ENCODE measurements around the gene MYO16. TPM values are rescaled to one million over a fixed set of nuclear protein-coding genes. Genes with fewer than 3 reads are reported as not detected.
"Not testable (repeated sequence)": the region's sequence is repeated elsewhere in the genome, so short reads cannot be mapped to it uniquely, and the experiment has no call there.

MYO16 gene
- total and polyA plus RNA-seq, 2 experiments from 2014 or later: 0.13 to 0.23 TPM

DNA sequence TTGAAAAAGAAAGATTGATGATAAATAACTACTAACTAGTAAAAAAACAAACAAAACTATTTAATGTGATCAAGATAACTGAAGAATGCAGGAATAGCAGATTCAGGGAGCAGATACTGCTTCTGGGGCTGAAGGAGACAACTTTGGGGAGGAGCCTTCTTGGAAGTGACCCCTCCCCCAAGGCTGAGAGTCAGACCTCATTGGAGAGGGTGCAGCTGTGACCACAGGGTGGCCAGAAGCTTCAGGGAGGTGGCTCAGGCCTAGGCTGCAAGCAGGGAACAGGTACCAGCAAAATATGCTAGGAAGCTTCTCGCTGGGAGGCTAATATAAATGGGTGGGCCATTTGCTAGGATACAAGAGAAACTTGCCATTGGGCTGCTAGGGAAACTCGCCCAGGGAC lies 149.9 kb downstream of the MYO16 start:
- no peaks in the 10 kb centered on the region for H3K9me3 ChIP-seq (ENCODE audit: low read depth)
- no peak overlapping the region for H3K4me2 ChIP-seq
- H3K79me2 ChIP-seq: no peaks in the 10 kb centered on the region
- H3K4me3 ChIP-seq: no peak overlapping the region
- H3K36me3 ChIP-seq (replicated peaks; ENCODE audit: insufficient read depth, low read depth): no peaks in the 10 kb centered on the region
- no peaks in the 10 kb centered on the region for H4K20me1 ChIP-seq (ENCODE audit: insufficient read depth, poor library complexity, severe bottlenecking)
- WGBS (ENCODE audit: low lambda C conversion rate, missing lambda C conversion rate): 100% methylated on average over 2 of the region's 2 CpGs
- TF ChIP-seq, protein P1, sequence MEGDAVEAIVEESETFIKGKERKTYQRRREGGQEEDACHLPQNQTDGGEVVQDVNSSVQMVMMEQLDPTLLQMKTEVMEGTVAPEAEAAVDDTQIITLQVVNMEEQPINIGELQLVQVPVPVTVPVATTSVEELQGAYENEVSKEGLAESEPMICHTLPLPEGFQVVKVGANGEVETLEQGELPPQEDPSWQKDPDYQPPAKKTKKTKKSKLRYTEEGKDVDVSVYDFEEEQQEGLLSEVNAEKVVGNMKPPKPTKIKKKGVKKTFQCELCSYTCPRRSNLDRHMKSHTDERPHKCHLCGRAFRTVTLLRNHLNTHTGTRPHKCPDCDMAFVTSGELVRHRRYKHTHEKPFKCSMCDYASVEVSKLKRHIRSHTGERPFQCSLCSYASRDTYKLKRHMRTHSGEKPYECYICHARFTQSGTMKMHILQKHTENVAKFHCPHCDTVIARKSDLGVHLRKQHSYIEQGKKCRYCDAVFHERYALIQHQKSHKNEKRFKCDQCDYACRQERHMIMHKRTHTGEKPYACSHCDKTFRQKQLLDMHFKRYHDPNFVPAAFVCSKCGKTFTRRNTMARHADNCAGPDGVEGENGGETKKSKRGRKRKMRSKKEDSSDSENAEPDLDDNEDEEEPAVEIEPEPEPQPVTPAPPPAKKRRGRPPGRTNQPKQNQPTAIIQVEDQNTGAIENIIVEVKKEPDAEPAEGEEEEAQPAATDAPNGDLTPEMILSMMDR (IDR thresholded peaks at IDR 0.05; ENCODE audit: poor library complexity): no peak
- TF ChIP-seq EZH2phosphoT487 (IDR thresholded peaks at IDR 0.05; ENCODE audit: low read depth, severe bottlenecking, unreplicated experiment) (no peak), EZH2 (IDR thresholded peaks at IDR 0.05; ENCODE audit: borderline replicate concordance) (no peak)
- no peaks in the 10 kb centered on the region for H3K27me3 ChIP-seq
- no peak for DNase-seq (ENCODE audit: low spot score)
- no peak overlapping the region for H2AFZ ChIP-seq
- no peaks in the 10 kb centered on the region for H3K9me2 ChIP-seq (replicated peaks; ENCODE audit: insufficient read depth)
- no peak overlapping the region for H3K27ac ChIP-seq
- no peaks in the 10 kb centered on the region for H3K4me1 ChIP-seq (ENCODE audit: insufficient read depth)

DNA sequence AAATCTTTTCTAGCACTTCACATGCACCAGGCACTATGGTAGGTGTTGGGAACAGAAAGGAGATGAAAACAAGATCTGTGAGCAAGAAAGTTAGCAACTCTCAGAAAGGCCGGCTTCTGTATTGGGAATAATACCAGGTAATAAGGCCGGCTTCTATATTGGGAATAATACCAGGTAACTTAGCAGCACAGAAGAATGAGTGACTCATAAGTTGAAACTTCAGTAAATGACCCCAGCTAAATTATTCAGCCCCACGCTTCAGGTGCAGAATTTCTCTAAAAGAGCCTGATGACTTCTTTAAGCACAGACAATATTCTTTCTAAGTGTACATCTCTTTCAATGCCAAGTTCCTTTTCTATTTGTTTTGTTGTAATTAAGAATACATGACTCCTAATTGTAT lies 151.3 kb downstream of the MYO16 start:
- H3K4me1 ChIP-seq (ENCODE audit: insufficient read depth): no peaks in the 10 kb centered on the region
- no peak overlapping the region for H3K4me2 ChIP-seq
- no peaks in the 10 kb centered on the region for H3K9me3 ChIP-seq (ENCODE audit: low read depth)
- H3K36me3 ChIP-seq (replicated peaks; ENCODE audit: insufficient read depth, low read depth): no peaks in the 10 kb centered on the region
- no peak overlapping the region for H3K4me3 ChIP-seq
- H3K9me2 ChIP-seq (replicated peaks; ENCODE audit: insufficient read depth): no peaks in the 10 kb centered on the region
- DNase-seq (ENCODE audit: low spot score): no peak
- WGBS (ENCODE audit: low lambda C conversion rate, missing lambda C conversion rate): 82% methylated on average over 3 of the region's 3 CpGs
- H3K79me2 ChIP-seq: no peaks in the 10 kb centered on the region
- TF ChIP-seq, protein P1 (IDR thresholded peaks at IDR 0.05; ENCODE audit: poor library complexity): no peak
- TF ChIP-seq EZH2phosphoT487 (IDR thresholded peaks at IDR 0.05; ENCODE audit: low read depth, severe bottlenecking, unreplicated experiment) (no peak), EZH2 (IDR thresholded peaks at IDR 0.05; ENCODE audit: borderline replicate concordance) (no peak)
- H3K27ac ChIP-seq: no peak overlapping the region
- no peaks in the 10 kb centered on the region for H4K20me1 ChIP-seq (ENCODE audit: insufficient read depth, poor library complexity, severe bottlenecking)
- no peak overlapping the region for H2AFZ ChIP-seq
- no peaks in the 10 kb centered on the region for H3K27me3 ChIP-seq

DNA sequence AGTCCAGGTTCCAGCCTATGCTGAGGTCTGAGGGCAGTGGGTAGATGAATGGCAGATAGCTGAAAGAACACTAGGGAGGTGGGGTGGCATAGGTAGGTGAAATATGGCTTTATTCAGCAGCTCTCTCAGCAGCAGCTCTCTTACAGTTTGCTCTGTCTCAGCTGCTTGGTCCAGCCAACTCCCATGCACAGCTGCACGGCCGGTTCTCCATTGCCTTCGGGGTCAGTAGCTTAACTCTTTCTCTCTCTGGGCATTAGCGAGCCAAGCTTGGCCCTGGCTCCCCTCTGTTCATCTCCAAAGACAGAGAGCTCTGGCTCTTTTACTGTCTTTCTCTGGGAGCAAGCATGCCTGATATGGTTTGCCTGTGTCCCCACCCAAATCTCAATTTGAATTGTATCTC lies 151.9 kb downstream of the MYO16 start:
- Histone ChIP-seq H3K4me1 (ENCODE audit: insufficient read depth) (no peaks in the 10 kb centered on the region), H3K4me2 (no peak overlapping the region), H4K20me1 (ENCODE audit: insufficient read depth, poor library complexity, severe bottlenecking) (no peaks in the 10 kb centered on the region), H3K4me3 (no peak overlapping the region), H3K9me3 (ENCODE audit: low read depth) (no peaks in the 10 kb centered on the region), H3K9me2 (replicated peaks; ENCODE audit: insufficient read depth) (no peaks in the 10 kb centered on the region), H3K27me3 (no peaks in the 10 kb centered on the region), H3K27ac (no peak overlapping the region), H3K36me3 (replicated peaks; ENCODE audit: insufficient read depth, low read depth) (no peaks in the 10 kb centered on the region), H2AFZ (no peak overlapping the region), H3K79me2 (no peaks in the 10 kb centered on the region)
- DNase-seq (ENCODE audit: low spot score): no peak
- no peak for TF ChIP-seq EZH2 (IDR thresholded peaks at IDR 0.05; ENCODE audit: borderline replicate concordance)
- TF ChIP-seq, protein P1 (IDR thresholded peaks at IDR 0.05; ENCODE audit: poor library complexity): no peak
- TF ChIP-seq EZH2phosphoT487 (IDR thresholded peaks at IDR 0.05; ENCODE audit: low read depth, severe bottlenecking, unreplicated experiment): no peak
- WGBS (ENCODE audit: low lambda C conversion rate, missing lambda C conversion rate): 85% methylated on average over 4 of the region's 4 CpGs

DNA sequence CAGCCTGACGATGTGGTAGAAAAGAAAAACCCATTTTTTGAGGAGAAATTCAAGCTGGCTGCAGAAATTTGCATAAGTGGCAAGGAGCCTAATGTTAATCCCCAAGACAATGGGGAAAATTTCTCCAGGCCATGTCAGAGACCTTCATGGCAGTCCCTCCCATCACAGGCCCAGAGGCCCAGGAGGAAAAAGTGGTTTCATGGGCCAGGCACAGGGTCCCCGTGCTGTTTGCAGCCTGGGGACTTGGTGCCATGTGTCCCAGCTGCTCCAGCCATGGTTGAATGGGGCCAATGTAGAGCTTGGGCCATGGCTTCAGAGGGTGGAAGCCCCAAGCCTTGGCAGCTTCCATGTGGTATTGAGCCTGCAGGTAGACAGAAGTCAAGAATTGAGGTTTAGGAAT lies 153.1 kb downstream of the MYO16 start:
- H3K4me3 ChIP-seq; DNase-seq (ENCODE audit: low spot score); H3K36me3 ChIP-seq (replicated peaks; ENCODE audit: insufficient read depth, low read depth); H3K79me2 ChIP-seq; H3K9me2 ChIP-seq (replicated peaks; ENCODE audit: insufficient read depth); H3K27me3 ChIP-seq; H4K20me1 ChIP-seq (ENCODE audit: insufficient read depth, poor library complexity, severe bottlenecking); H3K4me2 ChIP-seq; H3K9me3 ChIP-seq (ENCODE audit: low read depth); H3K27ac ChIP-seq; H3K4me1 ChIP-seq (ENCODE audit: insufficient read depth); H2AFZ ChIP-seq: not testable (repeated sequence)
- 83% methylated on average over 2 of the region's 2 CpGs for WGBS (ENCODE audit: low lambda C conversion rate, missing lambda C conversion rate)

Measured in hepatocyte (in vitro differentiated cells).